Left lung (tissue), 10 donors: Measurements from ENCODE around the gene SLC24A3. TPM values are rescaled to one million over a fixed set of nuclear protein-coding genes. Genes with fewer than 3 reads are reported as not detected.

Source experiments
- ATAC-seq: fragments of 200-7000 bp; cut with Tn5 transposase; one replicate; pipeline ENCODE4 v1.9.1; 2020; ENCODE audit warnings: moderate library complexity
- DNase-seq, 4 donors: peaks; one replicate each; pipeline ENCODE4 v3.0.0-alpha.2; 2013 to 2020
- H3K27ac ChIP-seq, 2 donors: fragments of 200-600 bp; sonication (generic) in 1 of 2; one replicate each; pipeline versions ENCODE4 v1.5.0 to v1.8.0; 2020 to 2021
- H3K27me3 ChIP-seq, 2 donors: fragments of 200-600 bp; sonication (generic) in 1 of 2; one replicate each; pipeline versions ENCODE4 v1.5.0 to v1.8.0; 2020 to 2021
- H3K36me3 ChIP-seq, 2 donors: fragments of 200-600 bp; sonication (generic) in 1 of 2; one replicate each; pipeline versions ENCODE4 v1.5.0 to v1.8.0; 2020 to 2021
- H3K4me1 ChIP-seq, 2 donors: fragments of 200-600 bp; one replicate each; pipeline ENCODE4 v1.8.0; 2021
- H3K4me3 ChIP-seq, 2 donors: fragments of 200-600 bp; sonication (generic) in 1 of 2; one replicate each; pipeline versions ENCODE4 v1.5.0 to v1.8.0; 2020 to 2021; ENCODE audit warnings: mild to moderate bottlenecking in 1 of 2
- H3K9me3 ChIP-seq, 2 donors: fragments of 200-600 bp; sonication (generic) in 1 of 2; one replicate each; pipeline versions ENCODE4 v1.5.0 to v1.8.0; 2020 to 2021
- intact Hi-C, 2 donors: fragments of 100-400 bp; cut with DNase I; formaldehyde crosslinking; loops; one replicate each; pipeline versions ENCODE4 v1.11.2 to v1.14.2; 2022
- polyA plus RNA-seq, 6 donors: library from polyadenylated mRNA; unstranded; fragments of 120-200 nt; gene quantifications; one replicate each; pipeline ENCODE4 v1.2.1, GENCODE V29; 2013; ENCODE audit not compliant: insufficient read length in 6 of 6
- total RNA-seq, 2 donors: library from RNA; stranded (reverse); fragmentation: NEBNext Ultra II Directional; extraction: Animal tissue kit (Norgen Biotek cat#: 25700); gene quantifications; one replicate each; pipeline ENCODE4 v1.2.1, GENCODE V29; 2021
- TF ChIP-seq, protein P1 (sequence below), 2 donors: fragments of 200-600 bp; sonication (generic) in 1 of 2; IDR thresholded peaks; one replicate each; pipeline versions ENCODE4 v1.5.0 to v1.8.0; 2021; ENCODE audit warnings: antibody characterized with exemption in 2 of 2
- donor health status: DM: no; HTN: yes; CAD: no.
- donor health status: DM: no; HTN: no; CAD: no.

The SLC24A3 gene
- total and polyA plus RNA-seq, 8 donors = 4.4 to 8.7 (median 6.6) TPM

DNA sequence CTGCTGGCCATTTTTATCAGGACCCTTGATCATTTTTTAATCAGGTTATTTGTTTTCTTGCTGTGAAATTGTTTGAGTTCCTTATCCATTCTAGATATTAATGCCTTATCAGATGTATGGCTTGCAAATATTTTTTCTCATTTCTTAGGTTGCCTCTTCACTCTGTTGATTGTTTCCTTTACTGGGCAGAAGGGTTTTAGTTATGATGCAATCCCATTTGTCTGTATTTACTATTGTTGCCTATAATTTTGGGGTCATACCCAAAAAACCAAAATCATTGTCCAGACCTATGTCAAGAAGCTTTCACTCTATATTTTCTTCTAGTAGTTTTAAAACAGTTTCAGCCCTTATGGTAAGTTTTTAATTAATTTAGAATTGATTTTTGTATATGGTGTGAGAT lies 172.5 kb downstream of the SLC24A3 start:
- no peak overlapping the region for H3K27ac ChIP-seq
- no peak overlapping the region for H3K4me3 ChIP-seq
- ATAC-seq = no peak
- TF ChIP-seq, protein P1, sequence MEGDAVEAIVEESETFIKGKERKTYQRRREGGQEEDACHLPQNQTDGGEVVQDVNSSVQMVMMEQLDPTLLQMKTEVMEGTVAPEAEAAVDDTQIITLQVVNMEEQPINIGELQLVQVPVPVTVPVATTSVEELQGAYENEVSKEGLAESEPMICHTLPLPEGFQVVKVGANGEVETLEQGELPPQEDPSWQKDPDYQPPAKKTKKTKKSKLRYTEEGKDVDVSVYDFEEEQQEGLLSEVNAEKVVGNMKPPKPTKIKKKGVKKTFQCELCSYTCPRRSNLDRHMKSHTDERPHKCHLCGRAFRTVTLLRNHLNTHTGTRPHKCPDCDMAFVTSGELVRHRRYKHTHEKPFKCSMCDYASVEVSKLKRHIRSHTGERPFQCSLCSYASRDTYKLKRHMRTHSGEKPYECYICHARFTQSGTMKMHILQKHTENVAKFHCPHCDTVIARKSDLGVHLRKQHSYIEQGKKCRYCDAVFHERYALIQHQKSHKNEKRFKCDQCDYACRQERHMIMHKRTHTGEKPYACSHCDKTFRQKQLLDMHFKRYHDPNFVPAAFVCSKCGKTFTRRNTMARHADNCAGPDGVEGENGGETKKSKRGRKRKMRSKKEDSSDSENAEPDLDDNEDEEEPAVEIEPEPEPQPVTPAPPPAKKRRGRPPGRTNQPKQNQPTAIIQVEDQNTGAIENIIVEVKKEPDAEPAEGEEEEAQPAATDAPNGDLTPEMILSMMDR (IDR thresholded peaks at IDR 0.05) = no peak
- intact Hi-C loops = no loop called here
- no peaks in the 10 kb centered on the region for H3K36me3 ChIP-seq
- no peaks in the 10 kb centered on the region for H3K4me1 ChIP-seq
- peaks cover 0 to 10% of the 10 kb centered on the region in 2 donors for H3K9me3 ChIP-seq
- no peak for DNase-seq
- no peaks in the 10 kb centered on the region for H3K27me3 ChIP-seq

DNA sequence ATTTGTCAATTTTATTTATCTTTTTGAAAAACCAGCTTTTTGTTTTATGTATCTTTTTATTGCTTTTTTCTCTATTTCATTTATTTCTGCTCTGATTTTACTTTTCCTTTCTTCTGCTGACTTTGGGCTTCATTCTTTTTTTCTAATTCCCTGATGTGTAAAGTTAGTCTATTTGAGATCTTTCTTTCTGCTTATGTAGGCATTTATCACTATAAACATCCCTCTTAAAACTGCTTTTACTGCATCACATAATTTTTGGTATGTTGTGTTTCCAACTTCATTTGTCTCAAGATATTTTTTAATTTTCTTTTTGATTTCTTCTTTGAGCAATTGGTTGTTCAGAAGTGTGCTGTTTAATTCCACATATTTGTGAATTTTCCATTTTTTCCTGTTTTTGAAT lies 174.8 kb downstream of the SLC24A3 start:
- peaks cover 0 to 12% of the 10 kb centered on the region in 2 donors for H3K9me3 ChIP-seq
- ATAC-seq = no peak
- DNase-seq = no peak
- no peak overlapping the region for H3K4me3 ChIP-seq
- H3K27me3 ChIP-seq = no peaks in the 10 kb centered on the region
- TF ChIP-seq, protein P1 (IDR thresholded peaks at IDR 0.05) = no peak
- H3K4me1 ChIP-seq = no peaks in the 10 kb centered on the region
- H3K36me3 ChIP-seq = no peaks in the 10 kb centered on the region
- intact Hi-C loops = no loop called here
- H3K27ac ChIP-seq = no peak overlapping the region

GRCh38 chr20:19392344-19393130 lies 180.1 kb downstream of the SLC24A3 start:
- no peaks in the 10 kb centered on the region for H3K36me3 ChIP-seq
- H3K27me3 ChIP-seq = no peaks in the 10 kb centered on the region
- H3K4me3 ChIP-seq = no peak overlapping the region
- intact Hi-C loops = no loop called here
- TF ChIP-seq, protein P1 (IDR thresholded peaks at IDR 0.05) = no peak
- H3K4me1 ChIP-seq = no peaks in the 10 kb centered on the region
- H3K9me3 ChIP-seq = peaks cover 0 to 12% of the 10 kb centered on the region in 2 donors
- ATAC-seq (no peak), DNase-seq (no peak)
- H3K27ac ChIP-seq = no peak overlapping the region

DNA sequence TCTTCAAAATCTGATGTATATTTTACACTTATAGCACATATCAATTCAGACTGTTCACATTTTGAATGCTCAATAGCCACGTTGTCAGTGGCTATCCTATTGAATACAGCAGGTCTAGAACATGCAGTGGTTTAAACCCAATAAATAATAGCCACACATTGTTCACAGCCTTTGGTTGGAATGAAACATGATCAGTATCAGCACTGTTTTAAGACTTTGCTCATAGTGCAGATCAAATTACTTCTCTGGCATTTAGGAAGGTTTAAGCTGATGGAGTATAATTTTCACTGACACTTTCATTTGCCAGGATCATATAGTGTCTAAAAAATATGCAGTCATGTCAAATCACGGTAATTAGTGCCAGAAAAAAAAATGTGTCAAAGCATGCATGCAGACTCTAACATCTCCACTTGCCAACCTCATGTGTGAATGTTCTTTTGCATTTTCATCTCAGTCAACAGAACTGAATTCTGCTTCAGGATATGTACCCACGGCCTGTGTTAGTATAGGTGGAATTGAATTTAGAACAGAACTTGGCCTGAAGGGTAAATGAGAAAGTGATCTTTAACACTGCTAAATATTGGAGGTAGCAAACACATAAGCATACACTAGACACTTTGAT lies 184.1 kb downstream of the SLC24A3 start:
- Histone ChIP-seq H3K36me3 (no peaks in the 10 kb centered on the region), H3K4me3 (no peak overlapping the region), H3K27ac (no peak overlapping the region), H3K9me3 (peaks cover 0 to 12% of the 10 kb centered on the region in 2 donors), H3K4me1 (no peaks in the 10 kb centered on the region), H3K27me3 (no peaks in the 10 kb centered on the region)
- DNase-seq = no peak
- ATAC-seq = no peak
- intact Hi-C loops = no loop called here
- TF ChIP-seq, protein P1 (IDR thresholded peaks at IDR 0.05) = no peak

DNA sequence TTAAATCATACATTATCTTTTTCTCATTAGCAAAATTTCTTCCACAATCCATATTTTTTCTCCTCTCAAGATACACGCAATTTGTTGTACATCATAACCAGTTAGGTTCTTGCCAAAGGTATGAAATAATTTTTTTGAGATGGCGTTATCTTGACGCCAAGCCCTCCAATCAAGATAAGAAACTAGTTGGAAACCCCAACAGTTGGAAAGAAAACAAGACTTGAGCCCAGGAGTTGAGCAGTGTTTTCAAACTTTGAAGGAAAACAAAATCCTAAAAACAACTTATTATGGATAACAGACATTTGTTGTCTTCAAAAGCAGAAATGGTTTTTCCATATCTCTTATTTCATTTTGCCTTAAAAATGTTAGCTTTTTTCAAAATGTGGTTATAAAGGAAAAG lies 184.8 kb downstream of the SLC24A3 start:
- H3K27me3 ChIP-seq = no peaks in the 10 kb centered on the region
- DNase-seq (no peak), ATAC-seq (no peak)
- no peak overlapping the region for H3K27ac ChIP-seq
- H3K36me3 ChIP-seq = no peaks in the 10 kb centered on the region
- no peaks in the 10 kb centered on the region for H3K4me1 ChIP-seq
- intact Hi-C loops = no loop called here
- TF ChIP-seq, protein P1 (IDR thresholded peaks at IDR 0.05) = no peak
- no peak overlapping the region for H3K4me3 ChIP-seq
- H3K9me3 ChIP-seq = peaks cover 0 to 12% of the 10 kb centered on the region in 2 donors
